Calu3 (cell line): ENCODE data around the gene MEA1. TPM values are rescaled to one million over a fixed set of nuclear protein-coding genes. Genes with fewer than 3 reads are reported as not detected.

Source experiments
- BruUV-seq: library from RNA; stranded (reverse); fragments of 400-500 nt; replicated peaks from 2 replicates; lab custom pipeline; 2021; lab: Mats Ljungman, UMichigan
- CTCF ChIA-PET: fragments of 300-600 bp; sonication (Branson Sonifier 250); formaldehyde crosslinking; loops from one replicate; lab custom pipeline; 2022; ENCODE audit warnings: antibody characterized with exemption; lab: Charles Lee
- DNase-seq: peaks from one replicate; pipeline ENCODE4 v3.0.0; 2022
- H3K27ac Mint-ChIP-seq: one replicate; pipeline ENCODE4 v1.8.0; 2022; ENCODE audit warnings: mixed read lengths; ENCODE audit not compliant: unreplicated experiment
- H3K27me3 Mint-ChIP-seq: one replicate; pipeline ENCODE4 v1.8.0; 2022; ENCODE audit warnings: mixed read lengths; ENCODE audit not compliant: unreplicated experiment
- H3K36me3 Mint-ChIP-seq: one replicate; pipeline ENCODE4 v1.8.0; 2022; ENCODE audit warnings: mild to moderate bottlenecking, moderate library complexity, mixed read lengths; ENCODE audit not compliant: insufficient read depth, unreplicated experiment
- H3K4me1 Mint-ChIP-seq: one replicate; pipeline ENCODE4 v1.8.0; 2022; ENCODE audit warnings: mild to moderate bottlenecking, low read depth, mixed read lengths; ENCODE audit not compliant: unreplicated experiment
- H3K4me3 Mint-ChIP-seq: one replicate; pipeline ENCODE4 v1.8.0; 2022; ENCODE audit warnings: mild to moderate bottlenecking, low read depth, moderate library complexity, mixed read lengths; ENCODE audit not compliant: unreplicated experiment
- H3K9me3 Mint-ChIP-seq: one replicate; pipeline ENCODE4 v1.8.0; 2022; ENCODE audit warnings: low read depth, mixed read lengths; ENCODE audit not compliant: unreplicated experiment
- intact Hi-C: fragments of 100-400 bp; cut with micrococcal nuclease; formaldehyde crosslinking; loops from one replicate; pipeline ENCODE4 v1.10.0; 2022; ENCODE audit not compliant: unreplicated experiment
- total RNA-seq: library from RNA; stranded (reverse); gene quantifications from 2 replicates; pipeline ENCODE4 v1.2.3, GENCODE V29; 2022
- TF ChIP-seq, protein P1 (sequence below): fragments of 200-600 bp; IDR thresholded peaks from one replicate; pipeline ENCODE4 v1.8.0; 2022; ENCODE audit warnings: antibody characterized with exemption; ENCODE audit not compliant: unreplicated experiment

The MEA1 gene
- total RNA-seq, 1 experiment from 2014 or later: 115 TPM

- TSS peak; percentile 85 for BruUV-seq
- Mint-ChIP-seq H3K27me3 (no peaks in the 10 kb centered on the region), H3K27ac (peak within 1 kb of the TSS; percentile 45), H3K9me3 (no peaks in the 10 kb centered on the region), H3K4me3 (peak within 1 kb of the TSS; percentile 85), H3K4me1 (no peaks in the 10 kb centered on the region), H3K36me3 (peaks cover 67% of the 10 kb centered on the region)
- TF ChIP-seq, protein P1, sequence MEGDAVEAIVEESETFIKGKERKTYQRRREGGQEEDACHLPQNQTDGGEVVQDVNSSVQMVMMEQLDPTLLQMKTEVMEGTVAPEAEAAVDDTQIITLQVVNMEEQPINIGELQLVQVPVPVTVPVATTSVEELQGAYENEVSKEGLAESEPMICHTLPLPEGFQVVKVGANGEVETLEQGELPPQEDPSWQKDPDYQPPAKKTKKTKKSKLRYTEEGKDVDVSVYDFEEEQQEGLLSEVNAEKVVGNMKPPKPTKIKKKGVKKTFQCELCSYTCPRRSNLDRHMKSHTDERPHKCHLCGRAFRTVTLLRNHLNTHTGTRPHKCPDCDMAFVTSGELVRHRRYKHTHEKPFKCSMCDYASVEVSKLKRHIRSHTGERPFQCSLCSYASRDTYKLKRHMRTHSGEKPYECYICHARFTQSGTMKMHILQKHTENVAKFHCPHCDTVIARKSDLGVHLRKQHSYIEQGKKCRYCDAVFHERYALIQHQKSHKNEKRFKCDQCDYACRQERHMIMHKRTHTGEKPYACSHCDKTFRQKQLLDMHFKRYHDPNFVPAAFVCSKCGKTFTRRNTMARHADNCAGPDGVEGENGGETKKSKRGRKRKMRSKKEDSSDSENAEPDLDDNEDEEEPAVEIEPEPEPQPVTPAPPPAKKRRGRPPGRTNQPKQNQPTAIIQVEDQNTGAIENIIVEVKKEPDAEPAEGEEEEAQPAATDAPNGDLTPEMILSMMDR: no peak
- intact Hi-C loops: no loop called here
- CTCF ChIA-PET: interaction anchor here (0.5 to 1.2 kb wide), 8 partner anchors 11 to 456 kb away, joined by 3 to 4 read pairs (median 3); partner anchors contain the start of genes MRPL2 and TJAP1
- DNase-seq: peak; percentile 89
Measured at GRCh38 chr6:43021270-43022047, 7.7 kb upstream of the MEA1 start, which contains the start of gene RRP36. RRP36 (plus strand) TSS chr6:43021623; CDS start chr6:43021655, 32 bp downstream.

DNA sequence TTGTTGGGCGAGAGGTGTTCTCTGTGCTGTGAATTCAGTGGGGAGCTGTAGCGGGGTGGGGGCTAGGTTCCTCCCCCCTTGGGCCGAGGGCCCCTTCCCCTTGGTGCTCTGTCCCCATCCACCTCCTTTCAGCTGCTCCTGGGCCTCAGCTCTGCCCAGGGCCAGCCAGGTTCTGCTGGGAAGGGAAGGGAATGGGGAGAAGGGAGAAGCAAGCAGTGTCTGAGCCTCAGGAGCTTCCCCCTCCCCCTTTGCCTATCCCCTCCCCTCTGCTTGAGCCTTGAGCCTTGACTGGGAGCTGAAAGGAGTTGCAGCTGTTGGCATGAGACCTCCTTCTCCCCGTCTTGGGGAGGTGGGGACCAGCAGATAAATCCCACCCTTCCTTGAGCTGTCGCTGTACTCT, 7.1 kb upstream of the MEA1 start:
- peak overlapping the region; percentile 85 for H3K4me3 Mint-ChIP-seq
- no peaks in the 10 kb centered on the region for H3K9me3 Mint-ChIP-seq
- no peak for DNase-seq
- H3K36me3 Mint-ChIP-seq: peaks cover 63% of the 10 kb centered on the region
- no peaks in the 10 kb centered on the region for H3K27me3 Mint-ChIP-seq
- intact Hi-C loops: no loop called here
- CTCF ChIA-PET: interaction anchor here (0.5 to 1.2 kb wide), 6 partner anchors 11 to 456 kb away, joined by 3 to 4 read pairs (median 3); partner anchors contain the start of gene TJAP1
- H3K4me1 Mint-ChIP-seq: no peaks in the 10 kb centered on the region
- no peak overlapping the region for H3K27ac Mint-ChIP-seq
- TF ChIP-seq, protein P1: no peak
- no TSS peak for BruUV-seq

DNA sequence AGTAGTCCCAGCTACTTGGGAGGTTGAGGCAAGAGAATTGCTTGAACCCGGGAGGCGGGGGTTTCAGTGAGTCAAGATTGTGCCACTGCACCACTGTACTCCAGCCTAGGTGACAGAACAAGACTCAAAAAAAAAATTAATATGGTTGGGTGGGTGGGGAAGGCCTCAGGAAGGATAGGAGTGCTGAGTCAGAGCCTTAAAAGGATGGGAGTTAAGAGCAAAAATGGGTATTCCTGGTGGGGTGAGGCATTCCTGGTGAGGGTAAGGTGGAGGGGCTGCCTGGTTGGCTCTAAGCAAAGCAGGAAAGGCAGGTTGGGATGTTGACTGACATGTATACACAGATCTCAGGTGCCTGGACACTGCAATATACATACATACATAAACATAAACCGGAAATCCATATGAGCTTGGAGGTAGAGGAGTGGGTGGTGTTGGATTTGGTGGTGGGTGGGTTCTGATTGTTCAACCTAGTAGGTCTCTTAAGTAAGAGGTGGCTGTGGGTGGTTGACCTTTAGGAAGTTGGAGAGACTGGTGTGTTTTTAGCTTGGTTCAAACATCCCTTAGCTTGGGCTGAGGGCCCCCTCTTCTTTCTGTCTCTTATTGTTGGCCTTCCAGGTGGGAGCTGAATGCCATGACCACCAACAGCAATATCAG, 6.4 kb upstream of the MEA1 start:
- no TSS peak for BruUV-seq
- Mint-ChIP-seq H3K9me3 (no peaks in the 10 kb centered on the region), H3K27ac (no peak overlapping the region), H3K4me1 (no peaks in the 10 kb centered on the region), H3K4me3 (no peak overlapping the region), H3K36me3 (peaks cover 56% of the 10 kb centered on the region), H3K27me3 (no peaks in the 10 kb centered on the region)
- CTCF ChIA-PET: interaction anchor here (0.9 to 1.2 kb wide), 2 partner anchors 10 to 123 kb away, joined by 3 read pairs; no protein-coding TSS in a partner anchor
- intact Hi-C loops: no loop called here
- DNase-seq: no peak
- TF ChIP-seq, protein P1: no peak

- Mint-ChIP-seq H3K36me3 (peaks cover 55% of the 10 kb centered on the region), H3K9me3 (no peaks in the 10 kb centered on the region), H3K27me3 (no peaks in the 10 kb centered on the region), H3K4me1 (peaks cover 9% of the 10 kb centered on the region), H3K27ac (no peak overlapping the region), H3K4me3 (no peak overlapping the region)
- no peak for DNase-seq
- BruUV-seq: no TSS peak
- TF ChIP-seq, protein P1: no peak
- intact Hi-C loops: no loop called here
- CTCF ChIA-PET: no interaction called here
Measured at GRCh38 chr6:43019152-43019551, 5.4 kb upstream of the MEA1 start.
